Kidney (tissue), 14 donors: Measurements from ENCODE around the gene L3MBTL4. TPM values are rescaled to one million over a fixed set of nuclear protein-coding genes. Genes with fewer than 3 reads are reported as not detected.
"Not testable (repeated sequence)": the region's sequence is repeated elsewhere in the genome, so short reads cannot be mapped to it uniquely, and the experiment has no call there.

Source experiments
- DNase-seq, 5 donors: peaks; one replicate each; pipeline ENCODE4 v3.0.0-alpha.2; 2013 to 2020
- FAIRE-seq: peaks from 2 replicates; lab custom pipeline; 2012; peaks lifted over from hg19 to GRCh38; lab: Jason Lieb, UNC
- H3K27ac ChIP-seq, 2 donors: one replicate each; pipeline ENCODE4 v1.7.0; 2013; ENCODE audit warnings: low read depth in 2 of 2, low read length in 2 of 2, inconsistent platforms in 1 of 2
- H3K27me3 ChIP-seq: one replicate; pipeline ENCODE4 v1.7.1; 2013; ENCODE audit warnings: low read length, inconsistent platforms; ENCODE audit not compliant: control insufficient read depth, insufficient read depth
- H3K36me3 ChIP-seq, 3 donors: one replicate each; pipeline versions ENCODE4 v1.7.0 to v1.7.1; 2013; ENCODE audit warnings: low read length in 3 of 3, control low read depth in 1 of 3, inconsistent platforms in 1 of 3; ENCODE audit not compliant: insufficient read depth in 3 of 3, control insufficient read depth in 2 of 3
- H3K4me1 ChIP-seq, 3 donors: one replicate each; pipeline versions ENCODE4 v1.7.0 to v1.7.1; 2013; ENCODE audit warnings: low read length in 3 of 3, inconsistent platforms in 1 of 3, low read depth in 1 of 3; ENCODE audit not compliant: control insufficient read depth in 2 of 3, insufficient read depth in 2 of 3
- H3K4me3 ChIP-seq, 3 donors: one replicate each; pipeline versions ENCODE4 v1.7.0 to v1.8.1; 2013; ENCODE audit warnings: low read length in 3 of 3, control low read depth in 1 of 3, inconsistent platforms in 1 of 3
- H3K9ac ChIP-seq, 3 donors: one replicate each; pipeline versions ENCODE4 v1.7.0 to v1.7.1; 2013; ENCODE audit warnings: low read length in 3 of 3, control low read depth in 1 of 3, inconsistent platforms in 1 of 3
- H3K9me3 ChIP-seq, 3 donors: one replicate each; pipeline versions ENCODE4 v1.7.0 to v1.7.1; 2013; ENCODE audit warnings: low read length in 3 of 3, control low read depth in 1 of 3, inconsistent platforms in 1 of 3; ENCODE audit not compliant: control insufficient read depth in 2 of 3, insufficient read depth in 1 of 3
- CTCF ChIP-seq: IDR thresholded peaks from 3 replicates; pipeline ENCODE4 v1.5.1; 2012; ENCODE audit warnings: mild to moderate bottlenecking, moderate library complexity, borderline replicate concordance; ENCODE audit not compliant: insufficient read depth; ENCODE audit errors: extremely low read depth
- intact Hi-C: fragments of 100-400 bp; cut with DNase I; formaldehyde crosslinking; loops from one replicate; pipeline ENCODE4 v1.11.1; 2022
- polyA plus RNA-seq: library from polyadenylated mRNA; stranded (reverse); fragments of 350-450 nt; fragmentation: Illumina TruSeq; extraction: RNeasy Lipid Tissue Mini Kit (QIAGEN cat#74804); gene quantifications from one replicate; pipeline ENCODE4 v1.2.3, GENCODE V29; 2014; ENCODE audit warnings: low read depth, low replicate concordance; ENCODE audit not compliant: insufficient read depth
- total RNA-seq: library from RNA; stranded (reverse); fragmentation: NEBNext Ultra II Directional; extraction: Animal tissue kit (Norgen Biotek cat#: 25700); gene quantifications from one replicate; pipeline ENCODE4 v1.2.1, GENCODE V29; 2021
- donor health status: control.
- donor health status: control.
- donor health status: control.
- donor health status: control.
- donor health status: control.
- donor health status: DM: yes; HTN: yes; CAD: no.
- donor health status: Normal renal cell carcinoma (clear cell type).

The L3MBTL4 gene
- total and polyA plus RNA-seq, 2 donors from 2014 or later = 3.9 to 15.2 TPM

- no peak for DNase-seq
Observed at GRCh38 chr18:6198585-6198984, 216.1 kb downstream of the L3MBTL4 start.

DNA sequence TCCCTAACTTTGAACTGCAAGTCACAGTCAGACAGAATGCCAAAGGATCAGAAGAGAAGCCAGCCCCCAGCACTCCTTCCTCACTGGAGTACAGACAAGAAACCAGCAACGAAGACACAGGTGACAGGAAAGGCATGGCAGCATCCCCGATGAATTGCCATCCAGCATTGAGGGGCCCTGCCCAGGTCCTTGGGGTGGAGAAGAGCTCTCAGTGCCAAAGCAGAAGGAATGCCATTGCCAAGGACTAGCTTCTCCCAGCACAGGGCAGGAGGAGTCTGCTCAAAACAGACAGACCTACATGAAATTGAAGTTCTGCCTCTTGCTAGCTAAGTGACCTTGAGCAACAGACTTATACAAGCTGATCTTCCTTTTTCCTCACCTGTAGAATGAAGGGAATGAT lies 220.1 kb downstream of the L3MBTL4 start:
- DNase-seq = no peak

More at GRCh38 chr18:6198585-6198984, 216.1 kb downstream of the L3MBTL4 start:
- no peaks in the 10 kb centered on the region for H3K36me3 ChIP-seq
- no peak overlapping the region for H3K9ac ChIP-seq
- H3K4me3 ChIP-seq = no peak overlapping the region
- H3K27ac ChIP-seq = no peak overlapping the region
- H3K27me3 ChIP-seq = no peaks in the 10 kb centered on the region
- H3K4me1 ChIP-seq = no peaks in the 10 kb centered on the region
- H3K9me3 ChIP-seq = no peaks in the 10 kb centered on the region
- TF ChIP-seq CTCF = no peak
- intact Hi-C loops = no loop called here
- no peak for FAIRE-seq

GRCh38 chr18:6185782-6186181 lies 228.9 kb downstream of the L3MBTL4 start:
- H3K9ac ChIP-seq, H3K36me3 ChIP-seq, H3K4me3 ChIP-seq, H3K9me3 ChIP-seq, intact Hi-C loops, H3K27me3 ChIP-seq, H3K4me1 ChIP-seq, FAIRE-seq, DNase-seq, H3K27ac ChIP-seq: not testable (repeated sequence)

More for the DNA sequence above, 220.1 kb downstream of the L3MBTL4 start:
- no peaks in the 10 kb centered on the region for H3K4me1 ChIP-seq
- no peak overlapping the region for H3K27ac ChIP-seq
- H3K4me3 ChIP-seq = no peak overlapping the region
- intact Hi-C loops = no loop called here
- no peak for FAIRE-seq
- TF ChIP-seq CTCF = no peak
- H3K36me3 ChIP-seq = no peaks in the 10 kb centered on the region
- H3K9me3 ChIP-seq = no peaks in the 10 kb centered on the region
- H3K27me3 ChIP-seq = no peaks in the 10 kb centered on the region
- H3K9ac ChIP-seq = no peak overlapping the region

DNA sequence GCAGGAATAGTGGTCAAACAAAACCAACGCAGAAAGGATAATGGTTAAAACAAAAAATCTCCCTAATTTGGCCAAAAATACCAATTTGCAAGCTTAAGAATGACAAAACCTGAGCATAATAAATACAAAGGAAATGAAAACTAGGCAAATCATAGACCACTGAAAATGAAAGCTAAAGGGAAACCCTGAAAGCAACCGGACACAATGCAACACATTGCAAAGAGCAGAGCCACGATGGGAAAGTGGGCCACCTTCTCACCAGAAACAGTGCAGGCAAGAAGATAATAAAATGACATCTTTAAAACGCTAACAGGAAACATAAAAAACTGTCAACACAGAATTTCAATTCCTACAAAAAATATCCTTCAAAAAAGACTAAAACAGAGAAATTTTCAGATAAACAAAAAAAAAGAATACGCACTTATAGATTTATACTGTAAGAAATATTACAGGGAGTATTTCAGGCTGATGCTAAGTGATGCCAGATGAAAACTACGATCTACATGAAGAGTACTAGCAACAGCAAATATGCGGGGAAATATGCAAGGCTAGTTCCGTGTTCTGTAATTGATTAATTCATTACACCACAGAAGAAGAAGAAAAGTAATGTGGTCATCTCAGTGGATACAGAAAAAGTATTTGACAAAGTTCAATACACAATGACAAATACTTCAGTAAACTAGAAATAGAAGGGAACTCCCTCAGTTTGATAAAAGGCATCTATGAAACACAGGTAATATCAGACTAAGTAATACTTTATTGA lies 239.5 kb downstream of the L3MBTL4 start:
- Histone ChIP-seq H3K36me3 (peaks cover 0 to 5% (median 0%) of the 10 kb centered on the region in 3 donors), H3K27me3 (no peaks in the 10 kb centered on the region), H3K27ac (no peak overlapping the region), H3K9ac (no peak overlapping the region), H3K4me1 (no peaks in the 10 kb centered on the region), H3K4me3 (no peak overlapping the region), H3K9me3 (no peaks in the 10 kb centered on the region)
- DNase-seq = no peak
- intact Hi-C loops = no loop called here
- FAIRE-seq = no peak
- no peak for TF ChIP-seq CTCF
